Activated T-helper 17 cell treated with anti-CD3 and anti-CD28 coated beads, Interleukin-2, amount 50 U/mL, for 72 hours (primary cell): ENCODE data around the gene ABCB8. TPM values are rescaled to one million over a fixed set of nuclear protein-coding genes. Genes with fewer than 3 reads are reported as not detected.

Source experiments
- ATAC-seq: fragments of 150-1000 bp; cut with Tn5 transposase; replicated peaks from 2 replicates; pipeline ENCODE4 v1.10.0; 2021; ENCODE audit warnings: mild to moderate bottlenecking, moderate library complexity
- H3K27ac Mint-ChIP-seq: one replicate; pipeline ENCODE4 v1.8.0; 2022; ENCODE audit warnings: mixed read lengths
- H3K27me3 Mint-ChIP-seq: one replicate; pipeline ENCODE4 v1.8.0; 2022; ENCODE audit warnings: mixed read lengths
- H3K36me3 Mint-ChIP-seq: one replicate; pipeline ENCODE4 v1.8.0; 2022; ENCODE audit warnings: low read depth, mild to moderate bottlenecking, mixed read lengths
- H3K4me1 Mint-ChIP-seq: one replicate; pipeline ENCODE4 v1.8.0; 2022; ENCODE audit warnings: mixed read lengths
- H3K4me3 Mint-ChIP-seq: one replicate; pipeline ENCODE4 v1.8.0; 2022; ENCODE audit warnings: mild to moderate bottlenecking, mixed read lengths
- H3K9me3 Mint-ChIP-seq: one replicate; pipeline ENCODE4 v1.8.0; 2022; ENCODE audit warnings: mixed read lengths
- total RNA-seq, 2 donors: library from RNA; stranded (reverse); gene quantifications; one replicate each; pipeline ENCODE4 v1.2.3, GENCODE V29; 2022

The ABCB8 gene
- total RNA-seq, 2 donors from 2014 or later: 36.4 to 52.0 TPM

DNA sequence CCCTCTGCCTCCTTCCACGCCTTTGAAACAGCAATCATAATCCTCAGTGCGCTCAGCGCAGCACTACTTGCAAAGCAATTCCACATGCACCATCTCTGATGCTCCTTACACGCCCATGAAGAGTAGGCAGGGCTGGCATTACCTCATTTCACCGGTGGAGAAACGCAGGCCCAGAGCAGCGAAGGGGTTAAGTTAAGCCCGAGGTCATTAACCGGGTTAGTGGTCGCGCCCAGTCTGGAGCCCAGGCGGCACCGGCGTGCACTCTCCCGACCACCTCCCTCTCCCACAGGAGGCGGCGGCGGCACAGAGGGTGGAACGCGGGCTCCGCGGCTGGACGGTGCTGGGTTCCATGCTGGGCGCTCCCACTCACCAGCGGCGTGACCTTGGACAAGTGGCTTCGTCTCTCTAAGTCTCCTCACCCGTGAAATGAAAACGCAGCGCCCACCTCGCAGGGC is 51.8 kb downstream of the ABCB8 start:
- peaks cover 54% of the 10 kb centered on the region for H3K36me3 Mint-ChIP-seq
- H3K4me3 Mint-ChIP-seq: peak overlapping the region; percentile 87
- peaks cover 11% of the 10 kb centered on the region for H3K4me1 Mint-ChIP-seq
- ATAC-seq: peak; percentile 10
- H3K27ac Mint-ChIP-seq: peak overlapping the region; percentile 90
- H3K9me3 Mint-ChIP-seq: no peaks in the 10 kb centered on the region
- H3K27me3 Mint-ChIP-seq: no peaks in the 10 kb centered on the region

DNA sequence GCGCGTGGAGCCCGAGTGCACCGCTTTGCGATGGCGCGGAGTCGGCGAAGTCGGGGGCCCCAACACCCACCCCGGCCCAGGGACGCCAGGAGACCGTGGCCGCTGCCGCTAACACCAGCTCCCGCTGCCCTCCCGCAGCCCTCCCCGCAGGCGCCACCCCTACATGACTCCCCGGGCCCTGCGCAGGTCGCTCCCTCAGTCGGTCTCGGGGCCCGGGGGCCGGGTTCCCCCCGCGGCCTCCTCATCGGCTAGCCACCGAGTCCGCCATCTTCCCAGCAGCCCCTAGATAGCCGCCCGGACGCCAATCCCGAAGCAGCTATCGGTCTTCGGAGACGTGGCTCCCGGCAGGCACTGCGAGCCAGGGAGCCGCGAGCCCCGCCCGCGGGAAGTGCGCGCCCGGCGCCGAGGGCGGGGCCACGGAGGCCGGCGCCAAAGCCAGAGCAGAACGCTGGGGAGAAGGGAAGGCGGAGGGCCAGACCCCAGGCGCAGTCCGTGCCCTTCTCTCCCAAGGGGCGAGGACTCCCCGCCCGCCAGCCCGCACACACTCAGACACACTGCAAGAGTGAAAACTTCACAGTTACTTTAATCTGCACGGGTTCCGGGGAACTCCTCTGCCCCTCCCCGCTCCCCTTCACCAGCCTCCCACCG is 52.4 kb downstream of the ABCB8 start, which contains the start of gene FASTK:
Gene FASTK (minus strand): TSS at position 288 of the 648 bp plus-strand sequence. CDS start 43 bp downstream, at position 245.
- peaks cover 48% of the 10 kb centered on the region for H3K36me3 Mint-ChIP-seq
- no peaks in the 10 kb centered on the region for H3K9me3 Mint-ChIP-seq

DNA sequence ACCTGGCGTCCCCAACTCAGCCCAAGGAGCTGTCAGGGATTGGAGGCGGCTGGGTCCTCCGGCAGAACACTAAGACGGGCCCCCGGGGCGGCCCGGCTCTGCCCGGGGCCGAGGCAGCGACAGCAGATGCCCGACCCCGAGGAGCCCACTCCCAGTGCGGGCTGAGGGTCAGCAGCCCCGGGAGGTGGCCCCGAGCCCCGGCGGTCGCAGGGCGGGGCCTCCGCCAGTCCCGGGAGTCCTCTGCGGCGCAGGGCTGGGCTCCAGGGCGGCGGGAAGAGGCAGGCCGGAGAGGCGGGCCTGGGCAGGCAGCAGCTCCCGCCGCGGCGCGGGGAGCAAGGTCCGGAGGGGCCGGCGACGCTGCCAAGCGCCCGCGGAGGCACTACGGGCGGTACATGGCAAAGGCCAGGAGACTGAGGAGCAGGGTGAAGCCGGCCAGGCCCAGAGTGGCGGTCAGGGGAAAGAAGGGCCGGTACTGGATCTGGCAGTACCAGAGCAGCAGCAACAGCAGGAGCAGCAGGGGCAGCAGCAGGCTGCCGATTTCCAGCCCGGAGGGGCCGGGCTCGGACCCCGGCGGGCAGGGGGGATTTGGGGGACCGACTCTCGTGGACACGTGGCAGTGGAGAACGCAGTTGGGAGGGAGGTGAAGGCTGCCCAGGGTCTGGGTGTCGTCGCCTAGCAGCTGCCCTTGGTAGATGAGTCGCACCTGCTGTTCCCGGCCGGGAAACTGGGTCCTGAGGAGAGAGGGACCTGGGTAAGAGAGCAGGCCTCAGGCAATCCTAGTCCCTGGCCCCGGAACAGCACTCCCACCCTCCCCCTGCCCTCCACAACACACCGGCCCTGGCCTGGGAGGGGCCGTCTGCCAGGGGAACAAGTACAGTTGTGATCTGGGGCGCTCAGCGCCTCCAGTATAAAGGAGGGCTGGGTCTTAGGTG is 53.2 kb downstream of the ABCB8 start:
- H3K9me3 Mint-ChIP-seq: no peaks in the 10 kb centered on the region
- peaks cover 41% of the 10 kb centered on the region for H3K36me3 Mint-ChIP-seq
- H3K4me1 Mint-ChIP-seq: peaks cover 15% of the 10 kb centered on the region
- peak overlapping the region; percentile 38 for H3K27ac Mint-ChIP-seq
- H3K4me3 Mint-ChIP-seq: peak overlapping the region; percentile 94
- no peaks in the 10 kb centered on the region for H3K27me3 Mint-ChIP-seq
- no peak for ATAC-seq

More for the DNA sequence above, 52.4 kb downstream of the ABCB8 start, which contains the start of gene FASTK:
- H3K4me1 Mint-ChIP-seq: peaks cover 15% of the 10 kb centered on the region
- H3K27ac Mint-ChIP-seq: peak within 1 kb of the TSS; percentile 90
- peak; percentile 88 for ATAC-seq
- no peaks in the 10 kb centered on the region for H3K27me3 Mint-ChIP-seq
- peak within 1 kb of the TSS; percentile 94 for H3K4me3 Mint-ChIP-seq

- no peak for ATAC-seq
- Mint-ChIP-seq H3K27ac (peak overlapping the region; percentile 96), H3K27me3 (no peaks in the 10 kb centered on the region), H3K36me3 (peaks cover 39% of the 10 kb centered on the region), H3K4me3 (peak overlapping the region; percentile 94), H3K9me3 (no peaks in the 10 kb centered on the region), H3K4me1 (peaks cover 15% of the 10 kb centered on the region)
Observed at GRCh38 chr7:151082141-151083070, 54.2 kb downstream of the ABCB8 start.

GRCh38 chr7:151083071-151083823 is 55.0 kb downstream of the ABCB8 start, which contains the start of gene TMUB1:
Gene TMUB1 (minus strand): TSS chr7:151083493. CDS start chr7:151082563, 930 bp downstream.
- ATAC-seq: peak; percentile 60
- Mint-ChIP-seq H3K36me3 (peaks cover 39% of the 10 kb centered on the region), H3K4me3 (peak within 1 kb of the TSS; percentile 94), H3K27me3 (no peaks in the 10 kb centered on the region), H3K9me3 (no peaks in the 10 kb centered on the region), H3K4me1 (peaks cover 15% of the 10 kb centered on the region), H3K27ac (peak within 1 kb of the TSS; percentile 96)

DNA sequence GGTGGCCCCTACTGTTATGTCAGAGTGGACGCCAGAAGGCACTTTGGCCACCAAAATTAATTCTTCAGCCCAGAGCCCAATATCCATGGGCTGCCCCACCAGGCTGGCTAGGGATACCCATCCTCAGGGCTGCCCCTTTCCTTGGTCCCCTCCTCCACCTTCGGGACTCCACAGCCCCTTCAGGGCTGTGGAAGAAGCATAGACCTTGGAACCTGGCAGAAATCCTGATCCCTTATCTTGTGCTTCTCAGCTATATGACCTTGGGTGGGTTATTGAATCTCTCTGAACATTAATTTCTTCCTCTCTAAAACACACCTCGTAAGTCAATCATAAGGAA is 55.5 kb downstream of the ABCB8 start:
- no peaks in the 10 kb centered on the region for H3K9me3 Mint-ChIP-seq
- no peak for ATAC-seq
- no peaks in the 10 kb centered on the region for H3K27me3 Mint-ChIP-seq
- peaks cover 15% of the 10 kb centered on the region for H3K4me1 Mint-ChIP-seq
- peaks cover 38% of the 10 kb centered on the region for H3K36me3 Mint-ChIP-seq
- peak overlapping the region; percentile 28 for H3K27ac Mint-ChIP-seq
- H3K4me3 Mint-ChIP-seq: peak overlapping the region; percentile 94

GRCh38 chr7:151085329-151085690 is 57.1 kb downstream of the ABCB8 start:
- H3K36me3 Mint-ChIP-seq: peaks cover 29% of the 10 kb centered on the region
- no peaks in the 10 kb centered on the region for H3K27me3 Mint-ChIP-seq
- no peak for ATAC-seq
- H3K4me1 Mint-ChIP-seq: peaks cover 15% of the 10 kb centered on the region
- peak overlapping the region; percentile 94 for H3K4me3 Mint-ChIP-seq
- peak overlapping the region; percentile 10 for H3K27ac Mint-ChIP-seq
- no peaks in the 10 kb centered on the region for H3K9me3 Mint-ChIP-seq

GRCh38 chr7:151085691-151086620 is 57.7 kb downstream of the ABCB8 start, which contains the start of gene AGAP3:
Gene AGAP3 (plus strand): TSS chr7:151086475. CDS start chr7:151086742, 267 bp downstream.
- ATAC-seq: peak; percentile 29
- Mint-ChIP-seq H3K36me3 (peaks cover 22% of the 10 kb centered on the region), H3K27ac (peak within 1 kb of the TSS; percentile 50), H3K4me1 (peaks cover 15% of the 10 kb centered on the region), H3K4me3 (peak within 1 kb of the TSS; percentile 94), H3K9me3 (no peaks in the 10 kb centered on the region), H3K27me3 (no peaks in the 10 kb centered on the region)

GRCh38 chr7:151086802-151087244 is 58.6 kb downstream of the ABCB8 start:
- Mint-ChIP-seq H3K36me3 (peaks cover 20% of the 10 kb centered on the region), H3K9me3 (no peaks in the 10 kb centered on the region), H3K27me3 (no peaks in the 10 kb centered on the region), H3K27ac (peak overlapping the region; percentile 50), H3K4me1 (peaks cover 19% of the 10 kb centered on the region), H3K4me3 (peak overlapping the region; percentile 78)
- peak; percentile 28 for ATAC-seq

DNA sequence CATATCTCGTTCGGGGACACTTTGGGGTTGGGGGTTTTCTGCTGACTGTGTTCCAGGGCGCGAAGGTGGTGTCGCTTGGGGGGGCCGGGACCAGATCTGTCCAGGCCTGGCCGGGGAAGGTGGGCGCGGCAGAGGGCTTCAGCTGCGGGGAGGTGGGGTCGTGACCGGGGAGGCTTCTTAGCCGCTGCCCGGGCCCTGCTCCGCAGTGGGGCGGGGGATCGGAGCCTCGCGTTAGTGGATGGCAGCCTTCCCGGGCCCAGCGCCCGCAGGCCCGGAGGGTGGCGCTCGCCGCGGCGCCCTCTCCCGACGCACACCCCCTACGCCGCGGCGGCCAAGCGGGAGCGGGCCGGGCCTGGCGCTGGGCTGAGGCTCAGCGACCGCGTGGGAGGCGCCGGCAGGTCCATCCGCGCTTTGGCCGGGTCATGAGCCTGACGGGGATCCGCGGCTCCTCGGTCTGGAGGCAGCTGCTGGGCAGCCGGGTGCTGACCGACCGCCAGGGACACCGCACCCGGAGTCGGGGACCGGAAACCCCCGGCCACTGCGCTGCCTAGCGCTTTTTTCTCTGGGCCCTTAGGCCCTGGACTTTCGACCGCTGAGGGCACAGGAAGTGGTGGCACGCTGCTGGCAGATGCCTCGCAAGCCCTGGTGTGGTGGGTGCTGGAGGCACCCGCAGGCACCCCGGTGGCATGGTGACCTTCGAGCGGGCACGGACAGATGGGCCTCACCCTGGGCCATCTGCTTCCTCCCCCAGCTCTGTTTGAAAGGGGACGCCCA is 59.2 kb downstream of the ABCB8 start:
- peak overlapping the region; percentile 78 for H3K4me3 Mint-ChIP-seq
- ATAC-seq: peak; percentile 44
- peaks cover 19% of the 10 kb centered on the region for H3K4me1 Mint-ChIP-seq
- H3K27ac Mint-ChIP-seq: peak overlapping the region; percentile 84
- no peaks in the 10 kb centered on the region for H3K9me3 Mint-ChIP-seq
- H3K36me3 Mint-ChIP-seq: peaks cover 14% of the 10 kb centered on the region
- H3K27me3 Mint-ChIP-seq: no peaks in the 10 kb centered on the region

DNA sequence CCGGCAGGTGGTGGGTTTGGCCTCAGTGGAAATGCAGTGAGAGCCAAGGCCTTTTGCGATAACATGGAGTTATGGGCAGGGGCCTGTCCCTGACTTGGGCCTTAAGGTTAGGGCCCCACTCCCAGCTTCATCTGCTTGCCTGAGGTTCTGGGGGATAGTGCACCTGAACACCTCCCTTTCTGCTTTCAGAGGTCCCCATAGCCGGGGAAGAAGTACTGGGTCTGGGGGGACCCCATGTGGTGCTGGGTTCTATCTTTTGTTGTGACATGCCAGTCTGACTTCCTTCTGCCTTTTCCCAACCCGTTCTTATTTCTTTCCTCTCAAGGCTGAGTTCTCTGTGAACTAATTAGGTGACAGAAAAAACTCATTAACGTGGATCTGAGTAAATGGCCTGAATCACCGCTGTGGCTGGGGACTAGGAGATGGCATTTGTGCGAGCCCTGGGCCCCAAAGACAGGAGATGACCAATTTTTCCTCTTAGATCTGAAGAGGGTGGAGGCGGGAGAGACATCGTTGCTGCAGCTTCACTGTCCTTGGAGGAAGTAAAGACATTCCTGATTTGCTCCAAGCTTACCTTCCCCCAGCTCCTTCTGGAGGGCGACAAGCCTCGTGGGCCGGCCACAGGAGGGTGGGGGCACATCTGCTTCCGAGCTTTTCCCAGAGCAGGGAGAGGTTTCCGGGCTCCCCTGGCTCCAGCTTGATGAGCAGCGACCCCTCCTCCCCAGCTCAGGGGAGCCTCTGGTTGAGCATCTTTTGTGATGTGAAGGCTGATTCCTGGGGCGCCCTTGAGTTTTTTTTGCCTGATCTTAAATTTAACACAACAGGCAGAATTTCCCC is 60.0 kb downstream of the ABCB8 start:
- Mint-ChIP-seq H3K9me3 (no peaks in the 10 kb centered on the region), H3K27me3 (no peaks in the 10 kb centered on the region), H3K4me1 (peaks cover 14% of the 10 kb centered on the region), H3K4me3 (peak overlapping the region; percentile 78), H3K36me3 (peaks cover 7% of the 10 kb centered on the region), H3K27ac (peak overlapping the region; percentile 84)
- no peak for ATAC-seq
